ELF-1 (cell line): Measurements from ENCODE around the gene METRNL.
"Not testable (repeated sequence)": the region's sequence is repeated elsewhere in the genome, so short reads cannot be mapped to it uniquely, and the experiment has no call there.

Source experiments
- DNase-seq: peaks from one replicate; pipeline ENCODE4 v3.0.0-alpha.2; 2016; ENCODE audit warnings: low read depth, low spot score

METRNL gene

GRCh38 chr17:83079352-83079747, at the start of gene METRNL:
METRNL (plus strand) TSS chr17:83079609; CDS start chr17:83079816, 207 bp downstream.
- DNase-seq = no peak

GRCh38 chr17:83030432-83030831, 49.0 kb upstream of the METRNL start:
- no peak for DNase-seq

- DNase-seq = no peak
Observed at GRCh38 chr17:83031321-83031945, 48.0 kb upstream of the METRNL start.

- not testable (repeated sequence) for DNase-seq
Observed at GRCh38 chr17:83031946-83032451, 47.4 kb upstream of the METRNL start.

GRCh38 chr17:83032781-83033180, 46.6 kb upstream of the METRNL start:
- no peak for DNase-seq

- no peak for DNase-seq
Observed at GRCh38 chr17:83034525-83034924, 44.9 kb upstream of the METRNL start.

GRCh38 chr17:83035722-83036121, 43.7 kb upstream of the METRNL start:
- DNase-seq = no peak

GRCh38 chr17:83036193-83036592, 43.2 kb upstream of the METRNL start:
- DNase-seq = no peak

- no peak for DNase-seq
Observed at GRCh38 chr17:83036666-83037065, 42.7 kb upstream of the METRNL start.

- DNase-seq = no peak
Observed at GRCh38 chr17:83037084-83037873, 42.1 kb upstream of the METRNL start.

GRCh38 chr17:83037874-83038165, 41.6 kb upstream of the METRNL start:
- no peak for DNase-seq

- DNase-seq = not testable (repeated sequence)
Observed at GRCh38 chr17:83038983-83039382, 40.4 kb upstream of the METRNL start.

GRCh38 chr17:83041305-83041704, 38.1 kb upstream of the METRNL start:
- DNase-seq = no peak

GRCh38 chr17:83042522-83043158, 36.8 kb upstream of the METRNL start:
- no peak for DNase-seq

- DNase-seq = not testable (repeated sequence)
Observed at GRCh38 chr17:83044479-83044878, 34.9 kb upstream of the METRNL start.

GRCh38 chr17:83046448-83047181, 32.8 kb upstream of the METRNL start:
- DNase-seq = no peak

- no peak for DNase-seq
Observed at GRCh38 chr17:83047182-83047478, 32.3 kb upstream of the METRNL start.

- DNase-seq = not testable (repeated sequence)
Observed at GRCh38 chr17:83047818-83048475, 31.5 kb upstream of the METRNL start.

- no peak for DNase-seq
Observed at GRCh38 chr17:83050651-83051395, 28.6 kb upstream of the METRNL start.

- peak; percentile 97 for DNase-seq
Observed at GRCh38 chr17:83051396-83052240, 27.8 kb upstream of the METRNL start.
